Left lung (tissue), 14 donors: ENCODE results near the gene CSF3. TPM values are rescaled to one million over a fixed set of nuclear protein-coding genes. Genes with fewer than 3 reads are reported as not detected.

ENCODE experiments used
- ATAC-seq: fragments of 200-7000 bp; cut with Tn5 transposase; one replicate; pipeline ENCODE4 v1.9.1; 2020; ENCODE audit warnings: moderate library complexity
- DNase-seq, 4 donors: peaks; one replicate each; pipeline ENCODE4 v3.0.0-alpha.2; 2013 to 2020
- H3K27ac ChIP-seq, 2 donors: fragments of 200-600 bp; sonication (generic) in 1 of 2; one replicate each; pipeline versions ENCODE4 v1.5.0 to v1.8.0; 2020 to 2021
- H3K27me3 ChIP-seq, 2 donors: fragments of 200-600 bp; sonication (generic) in 1 of 2; one replicate each; pipeline versions ENCODE4 v1.5.0 to v1.8.0; 2020 to 2021
- H3K36me3 ChIP-seq, 2 donors: fragments of 200-600 bp; sonication (generic) in 1 of 2; one replicate each; pipeline versions ENCODE4 v1.5.0 to v1.8.0; 2020 to 2021
- H3K4me1 ChIP-seq, 2 donors: fragments of 200-600 bp; one replicate each; pipeline ENCODE4 v1.8.0; 2021
- H3K4me3 ChIP-seq, 2 donors: fragments of 200-600 bp; sonication (generic) in 1 of 2; one replicate each; pipeline versions ENCODE4 v1.5.0 to v1.8.0; 2020 to 2021; ENCODE audit warnings: mild to moderate bottlenecking in 1 of 2
- H3K9me3 ChIP-seq, 2 donors: fragments of 200-600 bp; sonication (generic) in 1 of 2; one replicate each; pipeline versions ENCODE4 v1.5.0 to v1.8.0; 2020 to 2021
- CTCF ChIP-seq, 2 donors: fragments of 200-600 bp; sonication (generic) in 1 of 2; IDR thresholded peaks; one replicate each; pipeline versions ENCODE4 v1.5.0 to v1.8.0; 2021; ENCODE audit warnings: antibody characterized with exemption in 2 of 2
- intact Hi-C, 2 donors: fragments of 100-400 bp; cut with DNase I; formaldehyde crosslinking; loops; one replicate each; pipeline versions ENCODE4 v1.11.2 to v1.14.2; 2022
- long read RNA-seq, 12 donors: library from polyadenylated mRNA in 2 of 12; unstranded in 2 of 12; transcript quantifications; one replicate each; pipeline ENCODE4 v2.0.0 and lab custom pipeline, GENCODE V29; 2019 to 2026
- polyA plus RNA-seq, 6 donors: library from polyadenylated mRNA; unstranded; fragments of 120-200 nt; gene quantifications; one replicate each; pipeline ENCODE4 v1.2.1, GENCODE V29; 2013; ENCODE audit not compliant: insufficient read length in 6 of 6
- total RNA-seq, 2 donors: library from RNA; stranded (reverse); fragmentation: NEBNext Ultra II Directional; extraction: Animal tissue kit (Norgen Biotek cat#: 25700); gene quantifications; one replicate each; pipeline ENCODE4 v1.2.1, GENCODE V29; 2021
- donor health status: DM: no; HTN: yes; CAD: no.
- donor health status: DM: no; HTN: no; CAD: no.

Gene CSF3
- total RNA-seq: 1 to 10 TPM in 1 of 2 donors, under 1 TPM in 1; 0.61 to 1.7 TPM
- polyA plus RNA-seq: not detected
- long read RNA-seq, donor 1: 0 reads
- long read RNA-seq, donor 2: 0 reads
- long read RNA-seq, donor 3: 0 reads
- long read RNA-seq, donor 4: 0 reads
- long read RNA-seq, donor 5: 0 reads
- long read RNA-seq, donor 6: 0 reads
- long read RNA-seq, donor 7: 0 reads
- long read RNA-seq, donor 8: 0 reads
- long read RNA-seq, donor 9: 0 reads
- long read RNA-seq, donor 10: 0 reads
- long read RNA-seq, donor 11: 0 reads
- long read RNA-seq, donor 12: 0 reads

- peaks cover 0 to 15% of the 10 kb centered on the region in 2 donors for H3K36me3 ChIP-seq
- peak within 1 kb of the TSS; percentile 19 to 35 for H3K27ac ChIP-seq
- DNase-seq (peak in 3 of 4 donors; percentile 57 to 76 (median 67)), ATAC-seq (peak; percentile 72)
- no peak for TF ChIP-seq CTCF (IDR thresholded peaks at IDR 0.05)
- H3K4me3 ChIP-seq: peak within 1 kb of the TSS in 1 of 2 donors; percentile 5
- no peaks in the 10 kb centered on the region for H3K9me3 ChIP-seq
- intact Hi-C loops: no loop called here
- H3K27me3 ChIP-seq: no peaks in the 10 kb centered on the region
- peaks cover 24 to 69% of the 10 kb centered on the region in 2 donors for H3K4me1 ChIP-seq
Measured at GRCh38 chr17:40015005-40015997, at the start of gene CSF3. CSF3 (plus strand) TSS chr17:40015440; CDS start chr17:40015475, 35 bp downstream.

GRCh38 chr17:39966771-39967170, 48.5 kb upstream of the CSF3 start:
- intact Hi-C loops: no loop called here
- no peak for ATAC-seq
- peak overlapping the region in 1 of 2 donors; percentile 71 for H3K27ac ChIP-seq
- H3K4me3 ChIP-seq: no peak overlapping the region
- H3K9me3 ChIP-seq: no peaks in the 10 kb centered on the region
- H3K27me3 ChIP-seq: no peaks in the 10 kb centered on the region
- no peaks in the 10 kb centered on the region for H3K36me3 ChIP-seq
- no peak for TF ChIP-seq CTCF (IDR thresholded peaks at IDR 0.05)
- H3K4me1 ChIP-seq: peaks cover 0 to 43% of the 10 kb centered on the region in 2 donors
- DNase-seq: no peak

GRCh38 chr17:39968761-39969160, 46.5 kb upstream of the CSF3 start:
- Histone ChIP-seq H3K9me3 (no peaks in the 10 kb centered on the region), H3K36me3 (no peaks in the 10 kb centered on the region), H3K27ac (peak overlapping the region in 1 of 2 donors; percentile 71), H3K4me1 (peaks cover 0 to 61% of the 10 kb centered on the region in 2 donors), H3K4me3 (no peak overlapping the region), H3K27me3 (no peaks in the 10 kb centered on the region)
- intact Hi-C loops: no loop called here
- TF ChIP-seq CTCF (IDR thresholded peaks at IDR 0.05): no peak
- ATAC-seq: no peak
- DNase-seq: no peak

GRCh38 chr17:39969375-39969774, 45.9 kb upstream of the CSF3 start:
- intact Hi-C loops: no loop called here
- peaks cover 0 to 65% of the 10 kb centered on the region in 2 donors for H3K4me1 ChIP-seq
- no peak overlapping the region for H3K4me3 ChIP-seq
- no peak for TF ChIP-seq CTCF (IDR thresholded peaks at IDR 0.05)
- H3K36me3 ChIP-seq: no peaks in the 10 kb centered on the region
- no peaks in the 10 kb centered on the region for H3K9me3 ChIP-seq
- DNase-seq (no peak), ATAC-seq (no peak)
- H3K27me3 ChIP-seq: no peaks in the 10 kb centered on the region
- H3K27ac ChIP-seq: no peak overlapping the region
